ENCODE results near the gene ZBTB46. TPM values are rescaled to one million over a fixed set of nuclear protein-coding genes. Genes with fewer than 3 reads are reported as not detected.
"Not testable (repeated sequence)": the region's sequence is repeated elsewhere in the genome, so short reads cannot be mapped to it uniquely, and the experiment has no call there.

The ZBTB46 gene
- total RNA-seq, 1 experiment from 2014 or later = 2.5 TPM

DNA sequence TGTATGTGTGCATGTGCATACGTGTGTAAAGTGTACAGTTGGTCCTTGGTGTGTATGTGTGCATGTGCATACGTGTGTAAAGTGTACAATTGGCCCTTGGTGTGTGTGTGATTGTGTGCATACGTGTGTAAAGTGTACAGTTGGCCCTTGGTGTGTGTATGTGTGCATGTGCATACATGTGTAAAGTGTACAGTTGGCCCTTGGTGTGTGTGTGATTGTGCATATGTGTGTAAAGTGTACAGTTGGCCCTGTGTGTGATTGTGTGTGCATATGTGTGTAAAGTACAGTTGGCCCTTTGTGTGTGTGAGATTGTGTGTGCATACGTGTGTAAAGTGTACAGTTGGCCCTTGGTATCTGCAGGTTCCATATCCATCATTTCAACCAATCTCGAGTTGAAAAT is 99.7 kb downstream of the ZBTB46 start:
- CTCF ChIA-PET = interaction anchor here (0.5 to 0.6 kb wide), 2 partner anchors 10 to 588 kb away, joined by 3 to 5 read pairs; no protein-coding TSS in a partner anchor
- BruUV-seq (replicated peaks) = no TSS peak
- H3K36me3 Mint-ChIP-seq (ENCODE audit: insufficient read depth, unreplicated experiment) = peaks cover 37% of the 10 kb centered on the region

DNA sequence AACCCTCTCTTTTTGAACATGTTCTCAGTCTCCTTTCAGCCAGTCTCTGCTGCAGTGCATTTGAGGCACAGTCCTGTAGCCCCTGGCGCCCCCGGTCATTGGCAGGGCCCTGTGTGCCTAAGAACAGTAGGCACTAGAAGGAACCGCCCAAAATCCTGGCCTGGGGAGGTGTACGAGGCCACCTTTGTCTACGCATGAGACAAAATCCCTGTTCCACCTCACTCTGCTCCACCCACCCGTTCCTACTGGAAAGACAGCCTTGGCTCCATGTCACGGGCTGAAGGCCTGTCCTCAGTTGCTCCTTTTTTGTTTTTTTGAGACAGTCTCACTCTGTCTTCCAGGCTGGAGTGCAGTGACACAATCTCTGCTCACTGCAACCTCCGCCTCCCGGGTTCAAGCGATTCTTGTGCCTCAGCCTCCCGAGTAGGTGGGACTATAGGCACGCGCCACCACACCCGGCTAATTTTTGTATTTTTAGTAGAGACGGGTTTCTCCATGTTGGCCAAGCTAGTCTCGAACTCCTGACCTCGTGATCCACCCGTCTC is 100.8 kb downstream of the ZBTB46 start:
- H3K36me3 Mint-ChIP-seq (ENCODE audit: insufficient read depth, unreplicated experiment) = peaks cover 36% of the 10 kb centered on the region
- H3K9me3 Mint-ChIP-seq (ENCODE audit: low read depth, unreplicated experiment); CTCF ChIA-PET; DNase-seq; intact Hi-C loops (cut with micrococcal nuclease; ENCODE audit: unreplicated experiment); H3K27me3 Mint-ChIP-seq (ENCODE audit: unreplicated experiment); BruUV-seq (replicated peaks); H3K27ac Mint-ChIP-seq (ENCODE audit: unreplicated experiment); H3K4me3 Mint-ChIP-seq (ENCODE audit: low read depth, unreplicated experiment); H3K4me1 Mint-ChIP-seq (ENCODE audit: low read depth, unreplicated experiment): not testable (repeated sequence)

More for the DNA sequence above, 99.7 kb downstream of the ZBTB46 start:
- Mint-ChIP-seq H3K27me3 (ENCODE audit: unreplicated experiment) (no peaks in the 10 kb centered on the region), H3K9me3 (ENCODE audit: low read depth, unreplicated experiment) (no peaks in the 10 kb centered on the region), H3K4me3 (ENCODE audit: low read depth, unreplicated experiment) (no peak overlapping the region), H3K27ac (ENCODE audit: unreplicated experiment) (no peak overlapping the region), H3K4me1 (ENCODE audit: low read depth, unreplicated experiment) (no peaks in the 10 kb centered on the region)
- DNase-seq = no peak
- intact Hi-C loops (cut with micrococcal nuclease; ENCODE audit: unreplicated experiment) = no loop called here
- TF ChIP-seq, protein P1, sequence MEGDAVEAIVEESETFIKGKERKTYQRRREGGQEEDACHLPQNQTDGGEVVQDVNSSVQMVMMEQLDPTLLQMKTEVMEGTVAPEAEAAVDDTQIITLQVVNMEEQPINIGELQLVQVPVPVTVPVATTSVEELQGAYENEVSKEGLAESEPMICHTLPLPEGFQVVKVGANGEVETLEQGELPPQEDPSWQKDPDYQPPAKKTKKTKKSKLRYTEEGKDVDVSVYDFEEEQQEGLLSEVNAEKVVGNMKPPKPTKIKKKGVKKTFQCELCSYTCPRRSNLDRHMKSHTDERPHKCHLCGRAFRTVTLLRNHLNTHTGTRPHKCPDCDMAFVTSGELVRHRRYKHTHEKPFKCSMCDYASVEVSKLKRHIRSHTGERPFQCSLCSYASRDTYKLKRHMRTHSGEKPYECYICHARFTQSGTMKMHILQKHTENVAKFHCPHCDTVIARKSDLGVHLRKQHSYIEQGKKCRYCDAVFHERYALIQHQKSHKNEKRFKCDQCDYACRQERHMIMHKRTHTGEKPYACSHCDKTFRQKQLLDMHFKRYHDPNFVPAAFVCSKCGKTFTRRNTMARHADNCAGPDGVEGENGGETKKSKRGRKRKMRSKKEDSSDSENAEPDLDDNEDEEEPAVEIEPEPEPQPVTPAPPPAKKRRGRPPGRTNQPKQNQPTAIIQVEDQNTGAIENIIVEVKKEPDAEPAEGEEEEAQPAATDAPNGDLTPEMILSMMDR (IDR thresholded peaks at IDR 0.05; ENCODE audit: unreplicated experiment) = no peak

DNA sequence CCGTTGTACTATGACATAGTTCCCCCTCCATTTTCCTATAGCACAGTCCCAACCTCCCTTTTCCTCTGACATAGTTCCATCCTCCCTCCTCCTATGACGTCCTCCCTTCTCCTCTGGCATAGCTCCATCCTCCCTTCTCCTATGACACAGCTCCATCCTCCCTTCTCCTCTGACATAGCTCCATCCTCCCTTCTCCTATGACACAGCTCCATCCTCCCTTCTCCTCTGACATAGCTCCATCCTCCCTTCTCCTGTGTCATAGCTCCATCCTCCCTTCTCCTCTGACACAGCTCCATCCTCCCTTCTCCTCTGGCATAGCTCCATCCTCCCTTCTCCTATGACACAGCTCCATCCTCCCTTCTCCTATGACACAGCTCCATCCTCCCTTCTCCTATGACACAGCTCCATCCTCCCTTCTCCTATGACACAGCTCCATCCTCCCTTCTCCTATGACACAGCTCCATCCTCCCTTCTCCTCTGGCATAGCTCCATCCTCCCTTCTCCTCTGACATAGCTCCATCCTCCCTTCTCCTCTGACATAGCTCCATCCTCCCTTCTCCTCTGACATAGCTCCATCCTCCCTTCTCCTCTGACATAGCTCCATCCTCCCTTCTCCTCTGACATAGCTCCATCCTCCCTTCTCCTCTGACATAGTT is 108.0 kb downstream of the ZBTB46 start:
- H3K9me3 Mint-ChIP-seq (ENCODE audit: low read depth, unreplicated experiment); H3K27ac Mint-ChIP-seq (ENCODE audit: unreplicated experiment); CTCF ChIA-PET; BruUV-seq (replicated peaks); DNase-seq; H3K4me1 Mint-ChIP-seq (ENCODE audit: low read depth, unreplicated experiment); H3K27me3 Mint-ChIP-seq (ENCODE audit: unreplicated experiment); intact Hi-C loops (cut with micrococcal nuclease; ENCODE audit: unreplicated experiment); H3K4me3 Mint-ChIP-seq (ENCODE audit: low read depth, unreplicated experiment): not testable (repeated sequence)
- peaks cover 76% of the 10 kb centered on the region for H3K36me3 Mint-ChIP-seq (ENCODE audit: insufficient read depth, unreplicated experiment)

DNA sequence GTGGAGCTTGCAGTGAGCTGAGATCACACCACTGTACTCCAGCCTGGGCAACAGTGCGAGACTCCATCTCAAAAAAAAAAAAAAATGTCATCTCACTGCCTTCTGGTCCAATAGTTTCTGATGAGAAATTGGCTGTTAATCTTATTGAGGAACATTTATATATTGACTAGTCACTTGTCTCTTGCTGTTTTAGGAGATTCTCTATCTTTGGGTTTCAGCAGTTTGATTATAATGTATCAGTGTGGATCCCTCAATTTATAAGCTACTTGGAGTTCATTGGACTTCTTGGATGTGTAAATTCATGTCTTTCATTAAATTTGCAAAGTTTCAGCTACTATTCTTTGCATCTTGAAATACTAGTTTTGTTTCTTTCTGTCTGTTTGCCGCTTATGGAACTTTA is 112.1 kb downstream of the ZBTB46 start:
- intact Hi-C loops (cut with micrococcal nuclease; ENCODE audit: unreplicated experiment) = loop anchor here (10.0 kb wide), 1 partner anchor 146 kb away; the partner anchor contains the start of genes ABHD16B and TPD52L2
- CTCF ChIA-PET = interaction anchor here (0.7 to 1.4 kb wide), 2 partner anchors 11 to 30 kb away, joined by 6 to 9 read pairs; partner anchors contain the start of genes ARFRP1 and ZGPAT
- Mint-ChIP-seq H3K4me1 (ENCODE audit: low read depth, unreplicated experiment) (no peaks in the 10 kb centered on the region), H3K27ac (ENCODE audit: unreplicated experiment) (peak overlapping the region; percentile 3), H3K4me3 (ENCODE audit: low read depth, unreplicated experiment) (no peak overlapping the region), H3K36me3 (ENCODE audit: insufficient read depth, unreplicated experiment) (peaks cover 85% of the 10 kb centered on the region), H3K27me3 (ENCODE audit: unreplicated experiment) (no peaks in the 10 kb centered on the region), H3K9me3 (ENCODE audit: low read depth, unreplicated experiment) (peaks cover 8% of the 10 kb centered on the region)
- TF ChIP-seq, protein P1 (IDR thresholded peaks at IDR 0.05; ENCODE audit: unreplicated experiment) = no peak
- BruUV-seq (replicated peaks) = no TSS peak
- no peak for DNase-seq

DNA sequence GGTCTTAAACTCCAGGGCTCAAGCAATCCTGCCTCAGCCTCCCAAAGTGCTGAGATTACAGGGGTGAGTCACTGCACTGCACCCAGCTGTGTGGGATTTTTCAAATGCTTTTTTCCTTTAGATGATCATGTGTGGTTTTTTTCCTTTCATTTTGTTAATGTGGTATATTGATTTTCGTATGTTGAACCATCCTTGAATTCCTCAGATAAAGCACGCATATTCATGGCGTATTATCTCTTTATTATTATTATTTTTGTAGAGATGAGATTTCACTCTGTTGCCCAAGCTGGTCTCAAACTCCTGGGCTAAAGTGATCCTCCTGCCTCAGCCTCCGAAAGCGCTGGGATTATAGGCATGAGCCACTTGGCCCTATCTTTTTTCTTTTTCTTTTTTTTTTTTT is 116.2 kb downstream of the ZBTB46 start:
- TF ChIP-seq, protein P1 (IDR thresholded peaks at IDR 0.05; ENCODE audit: unreplicated experiment) = no peak
- intact Hi-C loops (cut with micrococcal nuclease; ENCODE audit: unreplicated experiment) = loop anchor here (10.0 kb wide), 1 partner anchor 150 kb away; the partner anchor contains the start of genes ABHD16B and TPD52L2
- H3K27me3 Mint-ChIP-seq (ENCODE audit: unreplicated experiment) = no peaks in the 10 kb centered on the region
- peaks cover 15% of the 10 kb centered on the region for H3K9me3 Mint-ChIP-seq (ENCODE audit: low read depth, unreplicated experiment)
- CTCF ChIA-PET = no interaction called here
- H3K4me3 Mint-ChIP-seq (ENCODE audit: low read depth, unreplicated experiment) = no peak overlapping the region
- peaks cover 98% of the 10 kb centered on the region for H3K36me3 Mint-ChIP-seq (ENCODE audit: insufficient read depth, unreplicated experiment)
- H3K4me1 Mint-ChIP-seq (ENCODE audit: low read depth, unreplicated experiment) = peaks cover 9% of the 10 kb centered on the region
- no peak for DNase-seq
- BruUV-seq (replicated peaks) = no TSS peak
- no peak overlapping the region for H3K27ac Mint-ChIP-seq (ENCODE audit: unreplicated experiment)

Data from Calu3 (cell line).